SU-DHL-6 (cell line): ENCODE data around the gene TNNI2.

Experiments
- CTCF ChIP-seq: fragments of 200-600 bp; sonication (generic); IDR thresholded peaks from one replicate; pipeline ENCODE4 v1.5.1; 2017; ENCODE audit warnings: antibody characterized with exemption, mild to moderate bottlenecking, low read length, moderate library complexity; ENCODE audit not compliant: insufficient read depth, poor library complexity, severe bottlenecking
- EZH2phosphoT487 ChIP-seq: fragments of 200-600 bp; sonication (generic), shearing (Covaris generic); conservative IDR thresholded peaks from 2 replicates; pipeline ENCODE4 v1.6.1; 2018; ENCODE audit warnings: mild to moderate bottlenecking, antibody characterized with exemption, low read length, moderate library complexity, mixed read lengths

GRCh38 chr11:1832211-1832919, 6.4 kb upstream of the TNNI2 start:
- TF ChIP-seq CTCF (peak; percentile 99), EZH2phosphoT487 (no peak)
